Testis (tissue), 3 donors: ENCODE results near the gene PCDHGA7. TPM values are rescaled to one million over a fixed set of nuclear protein-coding genes. Genes with fewer than 3 reads are reported as not detected.
A peak's percentile ranks its signal among the peaks of the same experiment; 100 is the strongest.
"Not testable (repeated sequence)": the region's sequence is repeated elsewhere in the genome, so short reads cannot be mapped to it uniquely, and the experiment has no call there.

Experiments used
- DNase-seq: peaks from one replicate; pipeline ENCODE4 v3.0.0-alpha.2; 2019
- H3K27ac ChIP-seq, 2 donors: fragments of 200-600 bp; sonication (generic); one replicate each; pipeline ENCODE4 v1.5.1; 2019
- H3K27me3 ChIP-seq: fragments of 200-600 bp; sonication (generic); one replicate; pipeline ENCODE4 v1.5.1; 2019
- H3K36me3 ChIP-seq: fragments of 200-600 bp; sonication (generic); one replicate; pipeline ENCODE4 v1.5.1; 2017; ENCODE audit warnings: low read depth; ENCODE audit errors: missing control alignments
- H3K4me1 ChIP-seq: fragments of 200-600 bp; sonication (generic); one replicate; pipeline ENCODE4 v1.5.1; 2019
- H3K4me3 ChIP-seq, 2 donors: fragments of 200-600 bp; sonication (generic); one replicate each; pipeline ENCODE4 v1.5.1; 2017 to 2019
- H3K9me3 ChIP-seq: fragments of 200-600 bp; sonication (generic); one replicate; pipeline ENCODE4 v1.5.1; 2017
- POLR2A ChIP-seq: fragments of 450-650 bp; IDR thresholded peaks from one replicate; pipeline ENCODE4 v1.6.1; 2017; ENCODE audit warnings: antibody characterized with exemption, mild to moderate bottlenecking, moderate library complexity
- WGBS, 2 donors: methylation state at CpG; one replicate each; pipeline ENCODE4 v1.1.5; 2018; 5-methylcytosine and 5-hydroxymethylcytosine counted together
- intact Hi-C: fragments of 100-400 bp; cut with DNase I; formaldehyde crosslinking; loops from one replicate; pipeline ENCODE4 v1.15.1; 2023; ENCODE audit warnings: low total_unique reads
- polyA plus RNA-seq: library from polyadenylated mRNA; stranded (reverse); fragments of 350-450 nt; fragmentation: Illumina TruSeq; extraction: RNeasy Lipid Tissue Mini Kit (QIAGEN cat#74804); gene quantifications from one replicate; pipeline ENCODE4 v1.2.3, GENCODE V29; 2014; ENCODE audit warnings: low read depth, low replicate concordance; ENCODE audit not compliant: insufficient read depth
- total RNA-seq, 2 donors: library from RNA; depleted of rRNA; stranded (reverse); fragments of >200 nt; gene quantifications; one replicate each; pipeline ENCODE4 v1.2.3, GENCODE V29; 2016
- TF ChIP-seq, protein P1 (sequence below), 3 experiments: fragments of 450-650 bp in 2 of 3; fragments of 200-600 bp in 1 of 3; sonication (generic) in 1 of 3; IDR thresholded peaks; one replicate each; pipeline ENCODE4 v1.5.1; 2016 to 2019; ENCODE audit warnings: antibody characterized with exemption in 3 of 3, mild to moderate bottlenecking in 2 of 3, moderate library complexity in 1 of 3

The PCDHGA7 gene
- total and polyA plus RNA-seq, 3 donors from 2014 or later: 1.6 to 12.7 (median 11.1) TPM

DNA sequence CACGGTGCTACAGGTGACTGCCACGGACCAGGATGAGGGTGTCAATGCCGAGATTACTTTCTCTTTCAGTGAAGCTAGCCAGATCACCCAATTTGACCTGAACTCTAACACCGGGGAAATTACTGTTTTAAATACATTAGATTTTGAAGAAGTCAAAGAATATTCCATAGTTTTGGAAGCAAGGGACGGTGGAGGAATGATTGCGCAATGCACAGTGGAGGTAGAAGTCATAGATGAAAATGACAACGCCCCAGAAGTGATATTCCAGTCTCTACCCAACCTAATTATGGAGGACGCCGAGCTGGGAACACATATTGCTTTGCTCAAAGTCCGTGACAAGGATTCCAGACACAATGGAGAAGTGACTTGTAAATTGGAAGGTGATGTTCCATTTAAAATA lies 6.1 kb downstream of the PCDHGA7 start:
- intact Hi-C loops: no loop called here
- no peaks in the 10 kb centered on the region for H3K9me3 ChIP-seq
- WGBS, 2 donors: 31 to 42% methylated on average over 10 of the region's 10 CpGs

DNA sequence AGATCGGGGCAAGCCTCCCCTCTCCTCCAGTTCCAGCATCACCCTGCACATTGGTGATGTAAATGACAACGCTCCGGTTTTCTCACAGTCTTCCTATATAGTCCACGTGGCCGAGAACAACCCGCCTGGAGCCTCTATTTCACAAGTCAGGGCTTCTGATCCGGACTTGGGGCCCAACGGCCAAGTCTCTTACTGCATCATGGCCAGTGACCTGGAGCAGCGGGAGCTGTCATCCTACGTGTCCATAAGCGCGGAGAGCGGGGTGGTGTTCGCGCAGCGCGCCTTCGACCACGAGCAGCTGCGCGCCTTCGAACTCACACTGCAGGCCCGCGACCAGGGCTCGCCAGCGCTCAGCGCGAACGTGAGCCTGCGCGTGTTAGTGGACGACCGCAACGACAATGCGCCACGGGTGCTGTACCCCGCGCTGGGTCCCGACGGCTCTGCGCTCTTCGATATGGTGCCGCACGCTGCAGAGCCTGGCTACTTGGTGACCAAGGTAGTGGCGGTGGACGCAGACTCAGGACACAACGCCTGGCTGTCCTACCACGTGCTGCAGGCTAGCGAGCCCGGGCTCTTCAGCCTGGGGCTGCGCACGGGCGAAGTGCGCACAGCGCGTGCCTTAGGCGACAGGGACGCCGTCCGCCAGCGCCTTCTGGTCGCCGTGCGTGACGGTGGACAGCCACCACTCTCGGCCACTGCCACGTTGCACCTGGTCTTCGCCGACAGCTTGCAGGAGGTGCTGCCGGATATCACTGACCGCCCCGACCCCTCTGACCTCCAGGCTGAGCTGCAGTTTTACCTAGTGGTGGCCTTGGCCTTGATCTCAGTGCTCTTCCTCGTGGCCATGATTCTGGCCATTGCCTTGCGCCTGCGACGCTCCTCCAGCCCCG lies 6.9 kb downstream of the PCDHGA7 start:
- DNase-seq: no peak

More for the DNA sequence above, 6.1 kb downstream of the PCDHGA7 start:
- TF ChIP-seq, protein P1, sequence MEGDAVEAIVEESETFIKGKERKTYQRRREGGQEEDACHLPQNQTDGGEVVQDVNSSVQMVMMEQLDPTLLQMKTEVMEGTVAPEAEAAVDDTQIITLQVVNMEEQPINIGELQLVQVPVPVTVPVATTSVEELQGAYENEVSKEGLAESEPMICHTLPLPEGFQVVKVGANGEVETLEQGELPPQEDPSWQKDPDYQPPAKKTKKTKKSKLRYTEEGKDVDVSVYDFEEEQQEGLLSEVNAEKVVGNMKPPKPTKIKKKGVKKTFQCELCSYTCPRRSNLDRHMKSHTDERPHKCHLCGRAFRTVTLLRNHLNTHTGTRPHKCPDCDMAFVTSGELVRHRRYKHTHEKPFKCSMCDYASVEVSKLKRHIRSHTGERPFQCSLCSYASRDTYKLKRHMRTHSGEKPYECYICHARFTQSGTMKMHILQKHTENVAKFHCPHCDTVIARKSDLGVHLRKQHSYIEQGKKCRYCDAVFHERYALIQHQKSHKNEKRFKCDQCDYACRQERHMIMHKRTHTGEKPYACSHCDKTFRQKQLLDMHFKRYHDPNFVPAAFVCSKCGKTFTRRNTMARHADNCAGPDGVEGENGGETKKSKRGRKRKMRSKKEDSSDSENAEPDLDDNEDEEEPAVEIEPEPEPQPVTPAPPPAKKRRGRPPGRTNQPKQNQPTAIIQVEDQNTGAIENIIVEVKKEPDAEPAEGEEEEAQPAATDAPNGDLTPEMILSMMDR (IDR thresholded peaks at IDR 0.05): no peak
- TF ChIP-seq POLR2A: no peak
- DNase-seq: no peak
- H3K27ac ChIP-seq: no peak overlapping the region
- no peaks in the 10 kb centered on the region for H3K36me3 ChIP-seq
- H3K4me1 ChIP-seq: no peaks in the 10 kb centered on the region
- no peak overlapping the region for H3K4me3 ChIP-seq
- H3K27me3 ChIP-seq: no peaks in the 10 kb centered on the region

DNA sequence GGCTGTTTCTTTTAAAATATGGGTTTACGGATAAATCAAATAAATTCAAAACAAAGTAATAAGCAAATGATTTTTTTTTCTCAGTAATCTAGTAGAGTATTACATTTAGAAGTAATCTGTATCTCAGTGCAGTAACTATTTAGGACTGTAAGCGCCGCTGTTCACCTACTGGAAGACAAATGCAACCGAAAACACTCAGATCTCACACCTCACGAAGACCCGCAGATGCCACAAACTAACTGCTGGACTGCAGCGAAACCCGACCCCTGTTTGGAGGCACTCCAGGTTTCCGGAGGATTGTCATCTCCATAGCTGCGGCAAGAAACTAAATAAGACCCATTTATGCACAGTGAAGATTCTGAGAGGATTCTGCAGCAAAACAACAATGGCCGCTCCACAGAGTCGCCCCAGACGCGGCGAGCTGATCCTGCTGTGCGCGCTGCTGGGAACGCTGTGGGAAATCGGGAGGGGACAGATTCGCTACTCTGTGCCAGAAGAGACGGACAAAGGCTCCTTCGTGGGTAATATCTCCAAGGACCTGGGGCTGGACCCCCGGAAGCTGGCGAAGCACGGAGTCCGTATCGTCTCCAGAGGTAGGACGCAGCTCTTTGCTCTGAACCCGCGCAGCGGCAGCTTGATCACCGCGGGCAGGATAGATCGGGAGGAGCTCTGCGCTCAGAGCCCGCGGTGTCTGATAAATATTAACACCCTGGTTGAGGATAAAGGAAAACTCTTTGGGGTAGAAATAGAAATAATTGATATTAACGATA lies 10.1 kb downstream of the PCDHGA7 start, which contains the start of gene PCDHGA8:
Gene PCDHGA8 (plus strand): TSS at position 205 of the 770 bp plus-strand sequence. CDS start 181 bp downstream, at position 386.
- H3K4me3 ChIP-seq: peak within 1 kb of the TSS in 1 of 2 donors; percentile 38
- no peaks in the 10 kb centered on the region for H3K4me1 ChIP-seq
- H3K27ac ChIP-seq: no peak within 1 kb of the TSS
- DNase-seq: no peak
- intact Hi-C loops: no loop called here
- no peaks in the 10 kb centered on the region for H3K27me3 ChIP-seq
- no peaks in the 10 kb centered on the region for H3K9me3 ChIP-seq
- TF ChIP-seq, protein P1 (IDR thresholded peaks at IDR 0.05): no peak
- no peak for TF ChIP-seq POLR2A
- WGBS, 2 donors: 25 to 28% methylated on average over 33 to 38 of the region's 38 CpGs
- H3K36me3 ChIP-seq: no peaks in the 10 kb centered on the region

More for the DNA sequence above, 6.9 kb downstream of the PCDHGA7 start:
- Histone ChIP-seq H3K4me1 (no peaks in the 10 kb centered on the region), H3K27me3 (no peaks in the 10 kb centered on the region), H3K4me3 (no peak overlapping the region), H3K36me3 (no peaks in the 10 kb centered on the region), H3K9me3 (no peaks in the 10 kb centered on the region), H3K27ac (no peak overlapping the region)
- WGBS, 2 donors: 33 to 35% methylated on average over 23 to 73 of the region's 77 CpGs
- TF ChIP-seq, protein P1 (IDR thresholded peaks at IDR 0.05): no peak
- TF ChIP-seq POLR2A: no peak
- intact Hi-C loops: no loop called here

DNA sequence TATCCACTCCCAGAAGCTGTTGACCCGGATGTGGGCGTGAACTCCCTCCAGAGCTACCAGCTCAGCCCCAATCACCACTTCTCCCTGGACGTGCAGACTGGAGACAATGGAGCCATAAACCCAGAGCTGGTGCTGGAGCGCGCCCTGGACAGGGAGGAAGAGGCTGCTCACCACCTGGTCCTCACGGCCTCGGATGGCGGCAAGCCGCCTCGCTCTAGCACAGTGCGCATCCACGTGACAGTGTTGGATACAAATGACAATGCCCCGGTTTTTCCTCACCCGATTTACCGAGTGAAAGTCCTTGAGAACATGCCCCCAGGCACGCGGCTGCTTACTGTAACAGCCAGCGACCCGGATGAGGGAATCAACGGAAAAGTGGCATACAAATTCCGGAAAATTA lies 10.7 kb downstream of the PCDHGA7 start:
- intact Hi-C loops: no loop called here
- 24 to 33% methylated on average over 21 of the region's 21 CpGs for WGBS, 2 donors

DNA sequence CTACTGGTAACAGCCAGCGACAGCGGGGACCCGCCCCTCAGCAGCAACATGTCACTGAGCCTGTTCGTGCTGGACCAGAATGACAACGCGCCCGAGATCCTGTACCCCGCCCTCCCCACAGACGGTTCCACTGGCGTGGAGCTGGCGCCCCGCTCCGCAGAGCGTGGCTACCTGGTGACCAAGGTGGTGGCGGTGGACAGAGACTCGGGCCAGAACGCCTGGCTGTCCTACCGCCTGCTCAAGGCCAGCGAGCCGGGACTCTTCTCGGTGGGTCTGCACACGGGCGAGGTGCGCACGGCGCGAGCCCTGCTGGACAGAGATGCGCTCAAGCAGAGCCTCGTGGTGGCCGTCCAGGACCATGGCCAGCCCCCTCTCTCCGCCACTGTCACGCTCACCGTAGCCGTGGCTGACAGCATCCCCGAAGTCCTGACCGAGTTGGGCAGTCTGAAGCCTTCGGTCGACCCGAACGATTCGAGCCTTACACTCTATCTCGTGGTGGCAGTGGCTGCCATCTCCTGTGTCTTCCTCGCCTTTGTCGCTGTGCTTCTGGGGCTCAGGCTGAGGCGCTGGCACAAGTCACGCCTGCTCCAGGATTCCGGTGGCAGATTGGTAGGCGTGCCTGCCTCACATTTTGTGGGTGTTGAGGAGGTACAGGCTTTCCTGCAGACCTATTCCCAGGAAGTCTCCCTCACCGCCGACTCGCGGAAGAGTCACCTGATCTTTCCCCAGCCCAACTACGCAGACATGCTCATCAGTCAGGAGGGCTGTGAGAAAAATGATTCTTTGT lies 12.1 kb downstream of the PCDHGA7 start:
- H3K36me3 ChIP-seq, H3K4me3 ChIP-seq, DNase-seq, H3K4me1 ChIP-seq, H3K27ac ChIP-seq, intact Hi-C loops, H3K27me3 ChIP-seq, H3K9me3 ChIP-seq: not testable (repeated sequence)
- 32 to 34% methylated on average over 13 to 51 of the region's 53 CpGs for WGBS, 2 donors

More for the DNA sequence above, 10.7 kb downstream of the PCDHGA7 start:
- Histone ChIP-seq H3K4me1 (no peaks in the 10 kb centered on the region), H3K27ac (no peak overlapping the region), H3K27me3 (no peaks in the 10 kb centered on the region), H3K9me3 (no peaks in the 10 kb centered on the region), H3K4me3 (peak overlapping the region in 1 of 2 donors; percentile 38), H3K36me3 (no peaks in the 10 kb centered on the region)
- TF ChIP-seq, protein P1 (IDR thresholded peaks at IDR 0.05): no peak
- TF ChIP-seq POLR2A: no peak
- no peak for DNase-seq
